GM21576 (cell line): Measurements from ENCODE around the gene TGFBR1.

Experiments
- ATAC-seq: cut with Tn5 transposase; IDR thresholded peaks from one replicate; pipeline ENCODE4 v1.9.1; 2021; ENCODE audit warnings: mild to moderate bottlenecking, moderate library complexity; ENCODE audit not compliant: unreplicated experiment

The TGFBR1 gene

DNA sequence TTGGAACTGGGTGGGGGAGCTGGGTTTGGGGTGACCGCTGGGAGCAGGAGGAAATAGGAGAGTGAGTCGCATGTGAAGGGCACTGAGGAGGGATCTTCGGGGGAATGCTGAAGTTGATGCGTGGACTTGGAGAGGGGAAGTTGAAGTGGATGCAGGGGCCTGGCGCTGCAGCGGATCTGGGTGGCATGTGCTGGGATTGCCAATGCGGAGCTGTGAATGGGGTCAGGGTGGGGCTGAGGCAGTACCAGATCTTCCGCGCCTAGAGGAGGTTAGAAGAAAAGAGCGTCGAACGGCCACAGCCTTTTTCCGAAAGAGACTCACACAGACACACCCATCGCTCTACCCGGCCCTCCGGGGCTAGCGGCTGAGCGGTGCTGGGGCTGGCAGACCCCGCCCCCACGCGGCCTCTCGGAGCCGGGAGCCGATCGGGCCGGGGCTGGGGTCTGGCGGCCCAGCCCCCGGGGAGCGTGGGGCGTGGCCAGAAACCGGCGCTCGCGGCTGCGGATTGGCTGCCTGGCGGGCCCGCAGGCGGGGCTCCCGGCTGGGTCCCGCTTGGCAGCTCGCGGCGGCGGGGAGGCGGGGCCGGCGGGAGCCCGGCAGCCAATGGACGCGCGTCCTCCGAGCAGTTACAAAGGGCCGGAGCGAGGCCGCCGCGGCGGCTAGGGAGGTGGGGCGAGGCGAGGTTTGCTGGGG lies at the start of gene TGFBR1:
Gene TGFBR1 (plus strand): TSS at position 655 of the 693 bp plus-strand sequence. CDS start 93 bp downstream, outside the sequence.
- peak; percentile 84 for ATAC-seq

- ATAC-seq = no peak
Measured at GRCh38 chr9:99055384-99055783, 49.5 kb upstream of the TGFBR1 start.

GRCh38 chr9:99056186-99056585 lies 48.7 kb upstream of the TGFBR1 start:
- ATAC-seq = no peak

GRCh38 chr9:99056886-99057664 lies 47.8 kb upstream of the TGFBR1 start:
- no peak for ATAC-seq

- peak; percentile 76 for ATAC-seq
Measured at GRCh38 chr9:99057665-99058625, 47.0 kb upstream of the TGFBR1 start.

- peak; percentile 69 for ATAC-seq
Measured at GRCh38 chr9:99058964-99059921, 45.7 kb upstream of the TGFBR1 start.

GRCh38 chr9:99060621-99061020 lies 44.3 kb upstream of the TGFBR1 start:
- no peak for ATAC-seq

GRCh38 chr9:99062549-99062948 lies 42.4 kb upstream of the TGFBR1 start:
- ATAC-seq = no peak

- no peak for ATAC-seq
Measured at GRCh38 chr9:99063522-99063921, 41.4 kb upstream of the TGFBR1 start.

DNA sequence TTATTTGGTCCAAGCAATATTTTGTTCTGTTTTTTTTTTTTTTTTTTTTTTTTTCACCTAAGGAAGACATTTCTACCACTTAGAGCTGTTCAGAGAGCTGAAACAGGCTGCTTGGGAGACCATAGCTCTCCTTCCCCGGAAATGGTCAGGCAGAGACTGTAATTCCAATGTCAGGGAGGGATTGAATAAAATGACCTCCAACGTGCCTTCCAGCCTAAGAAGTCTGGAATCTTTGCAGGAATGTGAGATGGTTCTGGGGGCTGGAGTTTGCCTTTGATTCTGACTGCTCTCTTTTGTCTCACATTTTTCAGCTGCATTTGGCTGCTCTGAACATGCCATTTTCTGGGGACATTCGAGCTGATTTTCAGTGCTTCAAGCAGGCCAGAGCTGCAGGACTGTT lies 38.3 kb upstream of the TGFBR1 start:
- ATAC-seq = no peak

DNA sequence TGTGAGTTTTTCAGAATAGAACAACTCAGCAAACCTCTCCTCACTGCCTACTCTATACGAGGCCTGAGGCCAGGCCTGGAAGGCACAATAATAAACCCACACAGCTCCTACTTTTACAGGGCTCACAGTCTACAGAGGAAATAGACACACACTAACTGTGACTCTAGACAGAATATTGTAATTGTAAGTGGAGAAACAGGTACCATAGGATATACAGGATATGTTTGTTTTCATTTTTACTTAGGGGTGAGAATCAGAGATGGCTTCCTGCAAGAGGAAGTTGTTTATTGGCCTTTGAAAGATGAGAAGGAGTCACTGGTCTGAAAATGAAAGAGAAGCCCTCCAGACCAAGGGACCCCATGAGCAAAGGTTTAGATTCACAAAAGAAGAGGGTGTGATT lies 35.8 kb upstream of the TGFBR1 start:
- ATAC-seq = no peak

DNA sequence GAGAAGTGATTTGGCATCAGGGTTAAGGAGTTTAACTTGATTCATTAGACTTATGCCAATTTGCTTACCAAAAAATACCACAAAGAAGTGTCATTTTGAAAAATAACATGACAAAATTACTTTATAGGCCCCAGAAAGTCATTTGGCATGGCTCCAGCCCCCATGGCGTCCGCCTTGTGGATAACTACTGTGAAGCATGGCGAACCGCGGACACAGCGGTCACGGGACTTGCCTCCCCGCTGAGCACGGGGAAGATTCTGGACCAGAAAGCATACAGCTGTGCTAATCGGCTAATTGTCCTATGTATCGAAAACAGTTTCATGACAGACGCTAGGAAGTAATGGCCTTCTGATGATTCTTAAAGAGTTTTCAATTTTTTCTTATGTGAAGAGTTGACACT lies 35.4 kb upstream of the TGFBR1 start:
- no peak for ATAC-seq

DNA sequence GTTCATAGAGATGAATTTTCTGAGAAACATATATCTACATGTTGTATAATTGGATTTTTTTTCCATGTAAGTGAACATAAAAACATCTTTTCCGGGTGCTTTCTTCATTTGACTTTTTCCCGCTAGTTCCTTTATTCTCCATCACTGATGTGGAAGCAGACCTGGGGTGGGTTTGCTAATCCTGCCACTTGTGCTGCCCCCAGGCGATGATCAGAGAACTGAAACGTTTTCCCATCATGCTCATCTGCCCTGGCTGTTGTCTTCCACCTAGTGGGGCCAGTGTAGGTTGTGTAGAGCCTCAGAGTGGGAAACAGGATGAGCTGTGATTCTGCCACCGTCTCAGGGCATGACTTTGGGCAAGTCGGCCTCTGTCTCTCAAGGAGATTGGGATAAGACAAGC lies 34.2 kb upstream of the TGFBR1 start:
- ATAC-seq = no peak

- no peak for ATAC-seq
Measured at GRCh38 chr9:99071313-99072039, 33.4 kb upstream of the TGFBR1 start.

DNA sequence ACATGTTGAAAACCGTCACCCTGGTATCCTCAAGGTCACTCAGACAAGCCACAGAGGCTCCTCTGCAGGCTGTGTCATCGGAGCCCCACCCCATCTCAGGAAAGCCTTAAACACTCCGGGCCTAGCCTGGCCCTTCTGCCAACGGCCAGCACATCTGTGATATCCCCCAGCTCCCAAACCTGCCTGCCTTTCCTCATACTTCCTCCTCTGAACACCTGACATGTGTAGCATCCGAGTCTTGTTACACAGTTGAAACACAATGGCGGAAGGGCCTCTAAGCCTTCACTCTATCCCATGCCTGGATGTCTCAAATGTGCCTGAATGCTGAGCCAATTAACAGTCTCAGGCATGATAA lies 32.9 kb upstream of the TGFBR1 start:
- ATAC-seq = no peak

GRCh38 chr9:99073347-99073746 lies 31.6 kb upstream of the TGFBR1 start:
- ATAC-seq = no peak

- ATAC-seq = no peak
Measured at GRCh38 chr9:99073985-99074901, 30.7 kb upstream of the TGFBR1 start.

- ATAC-seq = no peak
Measured at GRCh38 chr9:99074902-99075245, 30.0 kb upstream of the TGFBR1 start.
